Fibroblast of lung (primary cell): Measurements from ENCODE around the gene FBXL17.

Experiments
- CTCF ChIP-seq, 2 donors: IDR thresholded peaks in 1 of 2; conservative IDR thresholded peaks in 1 of 2; 1 replicate in 1 of 2; 2 replicates in 1 of 2; pipeline ENCODE4 v1.5.1; 2011 to 2012; ENCODE audit warnings: low read length in 2 of 2, control low read depth in 1 of 2, inconsistent platforms in 1 of 2, low read depth in 1 of 2, mild to moderate bottlenecking in 1 of 2
- EZH2 ChIP-seq: IDR thresholded peaks from 2 replicates; pipeline ENCODE4 v1.5.1; 2012; ENCODE audit warnings: low read length, control low read depth, mild to moderate bottlenecking; ENCODE audit errors: missing control alignments

GRCh38 chr5:108109059-108109458 is 272.8 kb downstream of the FBXL17 start:
- TF ChIP-seq CTCF (conservative IDR thresholded peaks at IDR 0.05 in 1 of 2, IDR thresholded peaks at IDR 0.05 in 1 of 2; ENCODE audit: low read depth in 1 of 2, low read length in 2 of 2), result no peak
- no peak for TF ChIP-seq EZH2
